Germinal center (tissue), 1 donor: ENCODE measurements around the gene SRGAP2.
"Not testable (repeated sequence)": the region's sequence is repeated elsewhere in the genome, so short reads cannot be mapped to it uniquely, and the experiment has no call there.

ENCODE experiments used
- DNase-seq: peaks from one replicate; pipeline ENCODE4 v3.0.0; 2012; ENCODE audit warnings: mixed read lengths, low spot score

The SRGAP2 gene

DNA sequence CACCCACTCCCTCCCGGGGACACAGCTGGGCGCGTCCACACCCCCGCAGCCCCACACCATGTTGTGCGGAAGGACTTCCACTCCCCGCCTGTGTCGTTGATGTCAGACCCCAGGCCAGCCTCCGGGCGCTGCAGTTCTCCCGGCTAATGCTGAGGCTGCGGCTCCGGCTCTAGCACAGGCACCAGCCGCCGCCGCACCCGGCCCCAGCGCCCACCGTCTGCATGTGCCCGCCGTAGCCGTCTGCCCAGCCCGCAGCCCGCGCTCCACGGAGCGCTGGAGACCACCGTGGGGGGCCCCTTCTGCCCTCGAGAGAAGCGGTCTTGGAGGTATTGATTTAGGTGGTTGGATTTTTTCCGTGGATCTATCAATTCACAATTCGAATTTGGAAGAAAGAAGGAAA lies 2.2 kb downstream of the SRGAP2 start:
- not testable (repeated sequence) for DNase-seq

- DNase-seq: not testable (repeated sequence)
Observed at GRCh38 chr1:206210802-206211201, 7.5 kb downstream of the SRGAP2 start.

DNA sequence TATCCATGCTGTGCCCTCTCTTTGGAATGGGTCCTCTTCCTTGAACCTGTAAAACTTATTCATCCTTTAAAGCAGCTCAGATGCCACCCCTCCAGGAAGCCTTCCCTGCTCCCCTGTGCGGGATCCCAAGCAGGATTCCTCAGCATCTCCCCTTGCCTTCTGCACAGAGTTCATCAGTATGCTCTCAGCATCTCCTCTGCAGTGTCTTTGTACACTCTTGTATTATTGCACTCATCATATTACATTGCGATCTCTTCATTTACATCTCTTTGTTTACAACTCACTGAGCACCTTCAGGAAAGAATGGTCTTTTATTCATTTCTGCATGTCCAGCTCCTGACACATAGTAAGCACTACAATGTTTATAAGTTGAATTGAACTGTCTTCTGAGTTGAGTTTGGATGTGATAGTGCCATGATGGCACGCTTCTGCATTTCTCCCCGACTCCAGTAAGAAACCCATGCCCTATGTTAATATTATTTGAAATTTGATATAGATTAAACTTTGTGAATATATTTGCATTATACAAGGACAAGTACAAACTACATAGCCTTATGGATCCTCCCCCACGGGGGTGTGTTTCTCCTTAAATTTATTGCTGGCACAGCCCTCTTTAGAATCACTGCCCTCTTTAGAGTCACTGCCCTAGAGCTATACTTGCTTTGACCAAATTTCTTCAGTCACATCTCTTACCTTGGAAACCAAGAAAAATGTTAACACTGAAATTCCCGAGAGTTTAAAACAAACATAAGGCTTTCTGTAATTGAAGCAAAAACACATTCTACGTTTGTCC lies 12.5 kb downstream of the SRGAP2 start:
- DNase-seq: not testable (repeated sequence)

GRCh38 chr1:206218285-206218684 lies 14.9 kb downstream of the SRGAP2 start:
- not testable (repeated sequence) for DNase-seq

DNA sequence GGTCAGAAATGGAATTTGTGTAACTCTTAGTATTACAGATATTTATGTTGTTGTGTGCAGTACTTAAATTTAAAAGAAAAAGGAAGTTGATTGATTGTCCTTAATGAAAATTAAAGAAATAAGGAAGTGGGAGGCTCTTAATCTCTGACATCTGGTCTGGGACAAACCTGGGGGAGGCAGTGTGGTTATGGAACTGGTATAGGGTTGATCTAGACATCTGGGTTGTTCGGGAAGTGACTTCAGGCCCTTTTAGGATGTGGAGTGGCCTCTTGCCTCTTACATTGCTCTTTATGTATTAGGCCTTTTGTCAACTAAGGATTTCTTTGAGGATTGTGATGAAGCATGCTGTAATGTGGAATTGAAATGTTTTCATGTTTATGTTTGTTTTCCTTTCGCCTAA lies 15.4 kb downstream of the SRGAP2 start:
- DNase-seq: not testable (repeated sequence)

DNA sequence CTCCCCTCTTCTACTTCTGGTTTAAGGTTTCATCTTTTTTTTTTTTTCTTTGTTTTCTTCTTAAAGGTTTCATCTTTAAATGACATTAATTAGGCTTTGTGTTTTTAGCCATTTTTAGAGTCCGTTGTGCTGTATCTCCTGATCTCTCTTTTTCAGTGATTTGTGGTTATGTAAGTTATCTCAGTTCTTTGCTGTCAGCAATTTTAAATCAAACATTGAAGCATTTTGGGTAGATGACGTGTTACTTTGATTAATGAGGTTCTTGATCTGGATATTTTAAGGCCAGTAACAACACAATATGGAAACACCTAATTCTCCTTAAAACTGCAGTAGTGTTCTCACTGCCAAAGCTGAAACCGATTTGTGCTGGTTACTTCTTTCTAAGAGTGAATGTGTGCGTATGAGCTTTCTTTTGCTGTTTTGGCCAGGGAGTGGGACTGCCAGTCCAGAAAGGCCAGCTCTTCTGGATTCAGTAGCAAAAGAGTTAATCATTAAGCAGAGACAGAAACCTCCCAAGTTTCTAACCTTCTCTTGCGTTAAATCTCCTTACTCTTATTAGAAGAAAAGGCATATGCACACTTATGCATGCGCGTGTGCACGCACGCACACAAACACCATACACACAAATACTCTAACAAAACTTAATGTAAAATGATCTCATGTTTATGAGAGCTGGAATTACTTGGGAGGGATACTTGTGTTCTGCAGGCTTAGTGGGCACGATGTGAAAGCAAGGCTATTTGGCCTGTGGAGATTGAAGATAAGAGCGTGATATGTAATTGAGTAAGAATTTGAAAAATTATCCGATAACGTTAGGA lies 16.4 kb downstream of the SRGAP2 start:
- not testable (repeated sequence) for DNase-seq

DNA sequence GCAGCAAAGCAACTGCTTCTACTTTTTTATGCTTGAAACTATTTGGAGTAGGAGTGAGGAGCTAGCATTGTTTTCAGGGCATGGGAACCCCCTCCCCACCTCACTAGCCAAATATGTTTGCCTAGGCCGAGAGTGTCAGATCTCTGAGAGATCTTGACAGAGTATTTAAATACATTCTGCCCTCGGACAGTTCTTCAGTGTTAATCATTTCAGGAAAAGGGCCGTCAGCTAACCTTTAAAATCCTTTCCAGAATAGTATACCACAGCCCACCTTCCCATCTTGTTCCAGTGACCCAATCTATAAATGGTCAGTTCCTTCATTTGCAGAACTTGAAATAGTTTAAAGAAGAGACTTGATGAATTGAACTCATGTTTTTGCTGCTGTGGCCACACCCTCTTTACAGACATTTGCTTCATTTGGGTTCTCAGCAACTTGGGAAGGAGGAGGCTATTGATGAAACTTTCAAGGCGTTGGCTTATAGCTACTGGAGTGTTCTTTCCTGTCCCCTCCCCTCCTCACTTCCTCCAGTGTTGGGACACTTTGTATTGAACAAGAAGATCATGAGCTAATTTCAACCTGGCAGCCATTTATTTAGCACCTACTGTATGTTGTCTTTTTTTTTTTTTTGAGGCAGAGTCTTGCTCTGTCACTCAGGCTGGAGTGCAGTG lies 17.1 kb downstream of the SRGAP2 start:
- not testable (repeated sequence) for DNase-seq

- DNase-seq: not testable (repeated sequence)
Observed at GRCh38 chr1:206221585-206221984, 18.2 kb downstream of the SRGAP2 start.

GRCh38 chr1:206224190-206224776 lies 20.9 kb downstream of the SRGAP2 start:
- not testable (repeated sequence) for DNase-seq

GRCh38 chr1:206225386-206225785 lies 22.0 kb downstream of the SRGAP2 start:
- DNase-seq: not testable (repeated sequence)

GRCh38 chr1:206226886-206227285 lies 23.5 kb downstream of the SRGAP2 start:
- DNase-seq: not testable (repeated sequence)

GRCh38 chr1:206229286-206229685 lies 25.9 kb downstream of the SRGAP2 start:
- DNase-seq: not testable (repeated sequence)

- not testable (repeated sequence) for DNase-seq
Observed at GRCh38 chr1:206231989-206232388, 28.6 kb downstream of the SRGAP2 start.

DNA sequence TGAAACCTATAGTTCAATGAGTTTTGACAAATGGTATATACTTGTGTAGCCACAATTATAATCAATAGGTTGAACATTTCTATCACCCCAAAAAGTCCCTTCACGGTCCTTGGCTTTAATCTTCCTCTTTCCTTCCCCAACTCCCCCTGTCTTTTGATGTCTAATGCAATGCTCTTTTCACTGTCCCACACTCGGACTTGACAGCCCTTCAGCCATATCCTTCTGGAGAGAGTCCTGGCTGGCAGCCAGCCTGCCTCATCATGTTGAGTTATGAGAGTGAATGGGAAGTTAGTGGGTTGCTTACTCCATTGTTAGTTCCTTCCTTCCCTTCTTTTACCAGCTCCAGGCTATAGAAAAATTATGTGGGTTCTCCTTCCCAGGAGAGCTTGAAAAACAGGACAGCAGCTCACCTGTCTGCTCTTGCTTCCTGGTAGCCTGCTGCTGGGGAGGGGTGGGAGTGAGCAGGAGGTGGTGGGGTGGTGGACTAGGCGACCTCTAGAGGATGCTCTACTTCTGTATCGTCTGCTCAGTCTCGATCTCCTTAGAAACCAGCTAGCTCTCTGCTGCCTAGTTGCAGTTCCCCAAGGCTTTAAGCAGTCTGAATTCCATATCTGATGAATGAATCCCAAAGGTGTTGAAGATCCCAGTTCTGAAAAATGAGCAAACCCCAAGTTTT lies 29.8 kb downstream of the SRGAP2 start:
- DNase-seq: not testable (repeated sequence)

- DNase-seq: not testable (repeated sequence)
Observed at GRCh38 chr1:206234189-206234916, 31.0 kb downstream of the SRGAP2 start.

- DNase-seq: not testable (repeated sequence)
Observed at GRCh38 chr1:206235190-206235589, 31.8 kb downstream of the SRGAP2 start.

DNA sequence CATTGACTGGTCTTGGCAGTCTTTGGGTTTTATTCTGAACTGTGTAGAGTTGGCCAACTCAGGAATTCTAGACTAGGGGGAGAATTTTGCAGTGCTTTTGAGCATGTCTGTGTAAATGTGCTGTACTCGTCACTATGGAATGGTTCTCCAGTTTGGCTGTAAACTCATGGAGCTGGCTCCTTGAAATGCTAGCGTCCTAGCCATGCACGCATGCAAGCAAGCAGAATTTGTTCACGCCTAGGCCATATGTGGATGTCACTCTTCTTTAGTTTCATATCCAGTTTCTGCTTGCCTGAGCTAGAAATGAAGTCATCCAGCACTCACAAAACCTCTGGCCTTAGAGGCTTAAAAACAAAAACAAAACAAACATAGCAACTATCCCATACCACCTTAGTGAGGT lies 36.9 kb downstream of the SRGAP2 start:
- not testable (repeated sequence) for DNase-seq

DNA sequence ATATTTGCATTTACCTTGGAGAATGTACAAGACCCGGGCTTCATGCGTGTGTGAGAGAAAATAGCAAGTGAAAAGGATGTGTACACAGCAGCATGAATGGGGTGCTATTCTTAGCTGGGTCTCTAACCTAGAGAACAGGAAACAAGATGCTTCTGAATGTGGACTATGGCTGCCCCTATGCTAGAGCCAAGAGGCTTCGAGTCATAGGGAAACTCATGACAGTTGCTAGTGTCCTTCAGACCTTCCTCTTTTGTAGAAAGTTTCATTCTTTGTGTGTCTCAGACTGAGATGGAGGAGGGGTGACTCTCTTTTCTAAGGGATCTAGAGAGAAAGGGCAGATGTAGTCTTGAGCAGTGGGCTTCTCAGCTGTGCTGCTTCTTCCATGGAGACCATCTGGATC lies 40.0 kb downstream of the SRGAP2 start:
- DNase-seq: not testable (repeated sequence)

DNA sequence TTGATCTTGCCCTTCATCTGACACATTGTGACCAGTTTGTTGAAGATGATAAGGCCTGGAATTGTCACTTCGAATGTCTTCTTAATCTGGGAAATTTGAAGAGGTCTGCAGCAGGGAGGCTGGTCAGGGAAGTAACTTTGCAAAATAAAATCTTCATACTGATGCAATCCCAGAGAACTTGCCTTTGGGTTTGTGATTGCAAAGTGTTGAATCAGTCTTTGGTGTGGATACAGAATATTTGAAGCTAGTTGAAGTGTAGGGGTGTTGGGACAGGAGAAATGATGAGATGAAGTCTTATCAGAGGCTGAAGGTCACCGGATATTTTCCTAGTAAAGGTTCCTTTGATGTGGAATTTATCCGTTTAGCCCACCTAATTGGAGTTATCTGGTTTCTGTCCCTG lies 42.1 kb downstream of the SRGAP2 start:
- not testable (repeated sequence) for DNase-seq

DNA sequence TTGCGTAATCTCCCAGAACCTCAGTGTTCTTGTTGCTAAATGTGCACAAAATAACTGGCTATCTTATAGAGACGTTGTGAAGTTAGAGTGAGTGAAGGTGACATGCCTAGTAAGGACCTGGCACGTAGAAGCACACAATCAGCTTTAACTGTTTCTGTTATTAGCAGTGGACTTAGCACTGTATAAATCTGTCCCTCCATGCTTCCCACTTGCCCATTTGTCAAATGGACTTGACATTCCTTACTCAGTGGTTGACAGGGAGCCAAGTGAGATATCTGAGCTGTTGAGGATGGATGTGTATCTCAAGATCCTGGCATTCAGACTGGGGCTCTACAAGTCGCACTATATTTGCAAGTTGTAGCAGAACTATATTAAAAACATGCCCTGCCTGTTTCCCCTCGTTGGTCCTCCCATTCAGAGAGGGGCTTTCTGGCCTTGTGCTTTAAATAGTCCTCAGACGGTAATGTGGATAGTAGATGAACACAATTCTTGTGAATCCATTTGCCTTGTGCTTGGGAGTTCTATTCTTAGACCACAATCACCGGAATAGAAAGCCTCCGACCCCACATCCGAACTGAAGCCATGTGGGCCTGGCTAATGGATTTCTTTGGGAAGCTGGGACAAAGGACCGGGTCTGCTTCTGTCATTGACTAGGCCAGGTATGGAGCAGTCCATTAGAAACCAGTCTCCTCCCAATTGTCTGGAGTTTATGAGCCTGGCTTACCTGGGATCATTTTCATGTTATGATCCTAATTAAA lies 43.0 kb downstream of the SRGAP2 start:
- not testable (repeated sequence) for DNase-seq
